Neural progenitor cell (in vitro differentiated cells): ENCODE measurements around the gene COL25A1.

Experiments
- CTCF ChIP-seq: fragments of 200-600 bp; sonication (generic); IDR thresholded peaks from 2 replicates; pipeline ENCODE4 v1.5.1; 2017; ENCODE audit warnings: antibody characterized with exemption, mild to moderate bottlenecking
- EZH2phosphoT487 ChIP-seq: fragments of 200-600 bp; sonication (generic); IDR thresholded peaks from 2 replicates; pipeline ENCODE4 v1.6.1; 2017; ENCODE audit warnings: antibody characterized with exemption

- TF ChIP-seq CTCF: no peak
- TF ChIP-seq EZH2phosphoT487: no peak
Measured at GRCh38 chr4:109232681-109233080, 69.8 kb downstream of the COL25A1 start.
